Transverse colon (tissue), 4 donors: ENCODE data around the gene HEG1.

Experiments used
- CTCF ChIP-seq, 5 experiments: fragments of 200-600 bp in 3 of 5; fragments of 450-650 bp in 2 of 5; sonication (generic) in 3 of 5; IDR thresholded peaks; 1 replicate in 2 of 5; 2 replicates in 3 of 5; pipeline ENCODE4 v1.5.1; 2016 to 2017; ENCODE audit warnings: antibody characterized with exemption in 5 of 5, inconsistent platforms in 3 of 5, mild to moderate bottlenecking in 2 of 5, moderate library complexity in 1 of 5
- POLR2A ChIP-seq: fragments of 450-650 bp; IDR thresholded peaks from one replicate; pipeline ENCODE4 v1.6.1; 2016; ENCODE audit warnings: antibody characterized with exemption, mild to moderate bottlenecking, moderate library complexity
- POLR2AphosphoS5 ChIP-seq, 3 donors: sonication (generic); formaldehyde crosslinking; IDR thresholded peaks; one replicate each; pipeline ENCODE4 v1.6.1; 2016; ENCODE audit warnings: antibody characterized with exemption in 3 of 3

GRCh38 chr3:124952282-124952855 is 103.4 kb downstream of the HEG1 start:
- TF ChIP-seq POLR2A (no peak), CTCF (IDR thresholded peaks at IDR 0.05) (no peak), POLR2AphosphoS5 (IDR thresholded peaks at IDR 0.05) (no peak)
